ENCODE data around the gene VWA8.

Gene VWA8

GRCh38 chr13:41645331-41645730 is 315.6 kb downstream of the VWA8 start:
- TF ChIP-seq MYC (IDR thresholded peaks at IDR 0.05; ENCODE audit: low read depth, low read length) (no peak), MAX (IDR thresholded peaks at IDR 0.05; ENCODE audit: low read depth, low read length) (no peak), POLR2A (IDR thresholded peaks at IDR 0.05; ENCODE audit: extremely low read depth, insufficient read length) (no peak), CTCF (IDR thresholded peaks at IDR 0.05; ENCODE audit: low read depth, low read length) (no peak)
- no peak for DNase-seq (ENCODE audit: low read depth)
- H3K4me3 ChIP-seq (ENCODE audit: low read depth, low read length) = no peak overlapping the region

- no peak for DNase-seq (ENCODE audit: low read depth)
- no peak overlapping the region for H3K4me3 ChIP-seq (ENCODE audit: low read depth, low read length)
- no peak for TF ChIP-seq MAX (IDR thresholded peaks at IDR 0.05; ENCODE audit: low read depth, low read length)
- TF ChIP-seq CTCF (IDR thresholded peaks at IDR 0.05; ENCODE audit: low read depth, low read length) = no peak
- no peak for TF ChIP-seq POLR2A (IDR thresholded peaks at IDR 0.05; ENCODE audit: extremely low read depth, insufficient read length)
- no peak for TF ChIP-seq MYC (IDR thresholded peaks at IDR 0.05; ENCODE audit: low read depth, low read length)
Observed at GRCh38 chr13:41644742-41645141, 316.2 kb downstream of the VWA8 start.

GRCh38 chr13:41643507-41643906 is 317.4 kb downstream of the VWA8 start:
- TF ChIP-seq MYC (IDR thresholded peaks at IDR 0.05; ENCODE audit: low read depth, low read length) (no peak), MAX (IDR thresholded peaks at IDR 0.05; ENCODE audit: low read depth, low read length) (no peak), POLR2A (IDR thresholded peaks at IDR 0.05; ENCODE audit: extremely low read depth, insufficient read length) (no peak), CTCF (IDR thresholded peaks at IDR 0.05; ENCODE audit: low read depth, low read length) (no peak)
- H3K4me3 ChIP-seq (ENCODE audit: low read depth, low read length) = no peak overlapping the region
- DNase-seq (ENCODE audit: low read depth) = no peak

GRCh38 chr13:41641961-41642360 is 318.9 kb downstream of the VWA8 start:
- TF ChIP-seq POLR2A (IDR thresholded peaks at IDR 0.05; ENCODE audit: extremely low read depth, insufficient read length) = no peak
- no peak for TF ChIP-seq MAX (IDR thresholded peaks at IDR 0.05; ENCODE audit: low read depth, low read length)
- TF ChIP-seq CTCF (IDR thresholded peaks at IDR 0.05; ENCODE audit: low read depth, low read length) = no peak
- TF ChIP-seq MYC (IDR thresholded peaks at IDR 0.05; ENCODE audit: low read depth, low read length) = no peak
- H3K4me3 ChIP-seq (ENCODE audit: low read depth, low read length) = no peak overlapping the region
- DNase-seq (ENCODE audit: low read depth) = no peak

- TF ChIP-seq CTCF (IDR thresholded peaks at IDR 0.05; ENCODE audit: low read depth, low read length) (no peak), MAX (IDR thresholded peaks at IDR 0.05; ENCODE audit: low read depth, low read length) (no peak), MYC (IDR thresholded peaks at IDR 0.05; ENCODE audit: low read depth, low read length) (no peak), POLR2A (IDR thresholded peaks at IDR 0.05; ENCODE audit: extremely low read depth, insufficient read length) (no peak)
- H3K4me3 ChIP-seq (ENCODE audit: low read depth, low read length) = no peak overlapping the region
- no peak for DNase-seq (ENCODE audit: low read depth)
Observed at GRCh38 chr13:41641429-41641828, 319.5 kb downstream of the VWA8 start.

All from NB4 (cell line).